Retinal pigment epithelial cell (primary cell): Measurements from ENCODE around the gene AMBRA1.

ENCODE experiments used
- DNase-seq: peaks from one replicate; pipeline ENCODE4 v3.0.0-alpha.2; 2010; ENCODE audit warnings: low read depth
- H3K4me3 ChIP-seq: 2 replicates; pipeline ENCODE4 v1.5.1; 2011; ENCODE audit warnings: mild to moderate bottlenecking, low read length, control low read depth, moderate library complexity
- CTCF ChIP-seq: conservative IDR thresholded peaks from 2 replicates; pipeline ENCODE4 v1.5.1; 2011; ENCODE audit warnings: low read depth, low read length, control low read depth, inconsistent platforms

AMBRA1 gene

GRCh38 chr11:46485856-46486443 is 107.9 kb downstream of the AMBRA1 start:
- H3K4me3 ChIP-seq: no peak overlapping the region
- no peak for DNase-seq
- no peak for TF ChIP-seq CTCF

DNA sequence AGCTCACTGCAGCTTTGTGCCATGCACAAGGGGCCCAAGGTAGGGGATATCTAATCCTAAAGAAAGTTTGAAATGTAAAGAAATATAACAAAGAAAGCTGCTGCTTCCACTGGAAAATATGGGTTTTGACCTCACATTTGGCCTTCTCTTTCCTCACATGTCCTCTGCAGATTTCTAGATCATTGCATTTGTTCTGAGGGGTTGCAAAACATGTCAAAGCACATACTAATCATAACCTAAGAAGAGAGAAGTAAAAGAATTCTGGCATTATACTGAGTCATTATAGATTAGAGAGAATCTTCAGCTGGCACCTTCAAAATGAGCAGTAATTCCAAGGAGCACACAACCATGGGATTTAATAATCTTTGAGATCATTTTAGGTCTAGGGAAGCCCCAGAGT is 109.7 kb downstream of the AMBRA1 start:
- no peak for DNase-seq
- no peak for TF ChIP-seq CTCF
- H3K4me3 ChIP-seq: no peak overlapping the region

GRCh38 chr11:46480909-46481308 is 112.9 kb downstream of the AMBRA1 start:
- no peak for TF ChIP-seq CTCF
- DNase-seq: no peak
- no peak overlapping the region for H3K4me3 ChIP-seq

GRCh38 chr11:46480166-46480726 is 113.6 kb downstream of the AMBRA1 start:
- no peak overlapping the region for H3K4me3 ChIP-seq
- TF ChIP-seq CTCF: no peak
- no peak for DNase-seq

DNA sequence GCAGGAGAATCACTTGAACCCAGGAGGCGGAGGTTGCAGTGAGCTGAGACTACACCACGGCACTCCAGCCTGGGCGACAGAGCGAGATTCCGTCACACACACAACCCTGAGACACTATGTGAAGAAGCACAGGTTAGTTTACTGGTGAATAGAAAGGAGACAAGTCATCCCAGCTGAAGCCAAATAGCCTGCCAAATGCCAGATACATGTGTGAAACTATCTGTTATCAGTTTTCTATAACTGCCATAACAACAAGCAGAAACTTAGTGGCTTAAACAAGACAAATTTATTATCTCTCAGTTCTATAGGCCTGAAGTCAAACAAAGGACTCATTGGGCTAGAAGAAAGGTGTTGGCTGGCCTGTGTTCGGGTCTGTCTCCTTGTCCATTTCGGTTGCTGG is 114.2 kb downstream of the AMBRA1 start:
- no peak overlapping the region for H3K4me3 ChIP-seq
- TF ChIP-seq CTCF: no peak
- no peak for DNase-seq

- H3K4me3 ChIP-seq: no peak overlapping the region
- DNase-seq: no peak
- no peak for TF ChIP-seq CTCF
Measured at GRCh38 chr11:46478196-46478595, 115.6 kb downstream of the AMBRA1 start.

GRCh38 chr11:46477136-46477535 is 116.7 kb downstream of the AMBRA1 start:
- no peak for DNase-seq
- no peak for TF ChIP-seq CTCF

More at GRCh38 chr11:46477136-46477535, 116.7 kb downstream of the AMBRA1 start:
- H3K4me3 ChIP-seq: no peak overlapping the region
